ENCODE results near the gene ATN1.
A peak's percentile ranks its signal among the peaks of the same experiment; 100 is the strongest.

The ATN1 gene

DNA sequence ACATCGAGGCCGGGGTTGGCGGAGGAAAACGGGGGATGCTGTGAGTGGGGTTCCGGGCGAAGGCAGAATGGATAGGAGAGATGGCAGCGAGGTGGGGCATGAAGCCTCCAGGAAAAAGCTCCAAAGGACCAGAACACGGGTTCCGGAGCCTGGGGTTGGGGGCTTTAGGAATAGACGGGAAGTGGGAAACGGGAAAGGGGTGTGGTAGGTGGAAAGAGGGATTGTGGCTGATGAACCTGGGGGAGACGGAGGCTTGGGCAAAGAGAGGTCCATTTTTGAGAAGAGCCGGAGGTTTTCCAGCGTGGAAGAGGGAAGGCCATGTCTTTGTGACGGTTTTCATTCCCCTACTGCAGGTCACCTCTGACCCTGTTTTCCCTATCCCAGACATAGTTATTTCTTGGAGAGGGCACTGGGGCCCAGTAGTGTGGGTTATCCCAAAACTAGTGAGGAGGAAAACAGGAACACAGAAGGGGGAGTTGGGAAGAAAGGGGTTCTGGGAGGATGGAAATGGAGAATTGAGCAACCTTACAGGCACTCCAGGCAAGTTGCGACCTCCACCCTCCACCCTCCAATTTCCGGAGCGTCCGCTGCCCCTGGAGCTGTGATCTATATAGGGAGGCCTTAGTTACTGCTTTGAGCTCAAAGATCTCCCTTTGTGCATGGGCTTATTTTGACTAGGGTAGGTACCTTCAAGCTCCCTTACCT, 1.1 kb downstream of the ATN1 start:
- no peak for DNase-seq
- H3K27ac Mint-ChIP-seq: peak overlapping the region; percentile 93
- peak overlapping the region; percentile 88 for H3K4me3 Mint-ChIP-seq
- no peaks in the 10 kb centered on the region for H3K27me3 Mint-ChIP-seq
- peaks cover 30% of the 10 kb centered on the region for H3K36me3 Mint-ChIP-seq (ENCODE audit: low read depth)
- peaks cover 70% of the 10 kb centered on the region for H3K4me1 Mint-ChIP-seq (ENCODE audit: low read depth)
- H3K9me3 Mint-ChIP-seq: no peaks in the 10 kb centered on the region

DNA sequence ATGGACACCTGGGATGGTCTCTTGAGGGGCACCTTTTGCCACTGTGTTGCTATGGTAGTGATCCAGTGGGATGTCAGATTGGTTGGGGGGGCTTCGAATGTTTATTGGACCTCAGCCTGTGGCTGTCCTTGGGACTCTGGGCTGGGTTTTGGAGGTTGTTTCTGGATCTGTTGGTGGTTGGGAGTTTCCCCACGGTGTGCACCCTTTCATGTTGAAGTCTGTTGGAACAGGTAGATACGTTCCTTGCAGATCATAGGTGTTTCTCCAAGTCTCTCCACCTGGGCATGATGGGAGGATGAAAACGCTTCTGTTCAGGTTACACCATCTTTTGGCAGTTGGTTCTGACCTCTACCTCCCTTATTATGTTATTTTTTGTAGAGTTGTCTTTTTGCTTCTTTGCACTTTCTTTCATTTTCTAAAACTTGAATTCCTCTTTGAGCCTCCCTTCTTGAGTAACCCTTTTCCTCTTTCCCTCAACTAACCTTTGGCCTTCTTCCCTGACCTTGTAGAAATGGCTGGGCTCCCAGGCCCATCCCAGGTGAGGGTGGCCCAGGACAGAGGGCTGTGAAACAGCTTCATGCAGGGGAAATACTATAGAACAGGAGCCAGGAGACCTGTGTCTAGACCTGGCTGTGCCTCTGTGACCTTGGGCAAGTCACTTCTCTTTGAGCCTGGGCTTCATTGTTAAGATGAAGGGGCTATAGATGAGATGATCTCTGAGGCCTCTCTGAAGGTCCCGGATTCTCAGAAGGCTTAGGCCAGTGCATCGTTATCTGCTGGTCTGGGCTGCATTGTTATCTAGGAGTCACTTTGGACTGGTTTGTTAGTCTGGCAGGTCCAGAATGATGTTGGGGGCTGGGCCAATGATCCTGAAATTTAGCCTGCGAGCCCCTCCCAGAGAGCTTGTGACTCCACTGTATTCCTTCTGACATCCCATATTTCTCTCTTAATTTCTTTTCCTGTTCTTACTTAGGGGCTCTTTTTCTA, 2.0 kb downstream of the ATN1 start:
- no peak for DNase-seq
- Mint-ChIP-seq H3K27ac (peak overlapping the region; percentile 93), H3K9me3 (no peaks in the 10 kb centered on the region), H3K4me3 (peak overlapping the region; percentile 88), H3K4me1 (ENCODE audit: low read depth) (peaks cover 69% of the 10 kb centered on the region), H3K36me3 (ENCODE audit: low read depth) (peaks cover 35% of the 10 kb centered on the region), H3K27me3 (no peaks in the 10 kb centered on the region)

DNA sequence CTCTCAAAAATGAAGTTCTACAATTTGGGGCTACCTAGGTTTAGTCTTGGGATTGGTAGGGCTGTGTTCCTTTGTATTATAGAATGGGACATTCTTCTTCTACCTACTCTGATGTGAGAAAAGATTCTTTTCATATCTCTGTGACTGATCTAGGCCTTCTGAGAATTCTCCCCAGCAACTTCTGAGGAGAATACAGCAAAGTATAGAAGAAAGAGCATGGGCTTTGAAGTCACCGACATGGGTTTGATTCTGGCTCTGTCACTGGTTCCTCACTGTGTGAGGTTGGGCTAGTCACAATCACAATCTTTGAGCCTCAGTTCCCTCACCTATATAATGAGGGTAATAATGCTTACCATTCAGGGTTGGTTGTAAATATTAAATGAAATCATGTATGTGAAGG, 5.0 kb downstream of the ATN1 start:
- DNase-seq: no peak
- Mint-ChIP-seq H3K4me3 (no peak overlapping the region), H3K36me3 (ENCODE audit: low read depth) (peaks cover 58% of the 10 kb centered on the region), H3K27me3 (no peaks in the 10 kb centered on the region), H3K9me3 (no peaks in the 10 kb centered on the region), H3K27ac (peak overlapping the region; percentile 65), H3K4me1 (ENCODE audit: low read depth) (peaks cover 70% of the 10 kb centered on the region)

DNA sequence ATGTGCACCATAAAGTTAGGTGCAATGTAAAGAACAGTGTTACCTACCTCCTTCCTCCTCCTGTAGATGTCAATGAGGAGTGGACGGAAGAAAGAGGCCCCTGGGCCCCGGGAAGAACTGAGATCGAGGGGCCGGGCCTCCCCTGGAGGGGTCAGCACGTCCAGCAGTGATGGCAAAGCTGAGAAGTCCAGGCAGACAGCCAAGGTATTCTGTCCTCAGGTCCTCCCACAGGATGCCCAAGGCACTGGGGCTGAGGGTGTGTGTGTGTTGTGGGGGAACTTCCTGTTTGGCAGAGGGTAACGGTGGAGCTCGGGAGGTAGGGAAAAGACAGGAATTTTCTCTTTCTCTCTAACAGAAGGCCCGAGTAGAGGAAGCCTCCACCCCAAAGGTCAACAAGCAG, 6.4 kb downstream of the ATN1 start:
- H3K27me3 Mint-ChIP-seq: no peaks in the 10 kb centered on the region
- no peaks in the 10 kb centered on the region for H3K9me3 Mint-ChIP-seq
- no peak for DNase-seq
- H3K4me1 Mint-ChIP-seq (ENCODE audit: low read depth): peaks cover 73% of the 10 kb centered on the region
- peaks cover 65% of the 10 kb centered on the region for H3K36me3 Mint-ChIP-seq (ENCODE audit: low read depth)
- H3K4me3 Mint-ChIP-seq: no peak overlapping the region
- H3K27ac Mint-ChIP-seq: peak overlapping the region; percentile 98

DNA sequence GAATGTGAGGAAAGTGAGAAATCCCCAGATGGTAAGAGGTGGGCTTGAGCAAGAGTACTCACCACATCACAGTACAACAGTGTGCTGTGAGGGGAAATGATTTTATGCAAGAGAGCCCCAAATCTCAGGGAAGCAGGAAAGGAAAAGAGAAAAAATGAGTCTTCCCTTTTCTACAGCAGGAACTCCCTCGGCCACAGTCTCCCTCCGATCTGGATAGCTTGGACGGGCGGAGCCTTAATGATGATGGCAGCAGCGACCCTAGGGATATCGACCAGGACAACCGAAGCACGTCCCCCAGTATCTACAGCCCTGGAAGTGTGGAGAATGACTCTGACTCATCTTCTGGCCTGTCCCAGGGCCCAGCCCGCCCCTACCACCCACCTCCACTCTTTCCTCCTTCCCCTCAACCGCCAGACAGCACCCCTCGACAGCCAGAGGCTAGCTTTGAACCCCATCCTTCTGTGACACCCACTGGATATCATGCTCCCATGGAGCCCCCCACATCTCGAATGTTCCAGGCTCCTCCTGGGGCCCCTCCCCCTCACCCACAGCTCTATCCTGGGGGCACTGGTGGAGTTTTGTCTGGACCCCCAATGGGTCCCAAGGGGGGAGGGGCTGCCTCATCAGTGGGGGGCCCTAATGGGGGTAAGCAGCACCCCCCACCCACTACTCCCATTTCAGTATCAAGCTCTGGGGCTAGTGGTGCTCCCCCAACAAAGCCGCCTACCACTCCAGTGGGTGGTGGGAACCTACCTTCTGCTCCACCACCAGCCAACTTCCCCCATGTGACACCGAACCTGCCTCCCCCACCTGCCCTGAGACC, 7.8 kb downstream of the ATN1 start:
- Mint-ChIP-seq H3K9me3 (no peaks in the 10 kb centered on the region), H3K4me3 (peak overlapping the region; percentile 90), H3K27me3 (no peaks in the 10 kb centered on the region), H3K27ac (peak overlapping the region; percentile 98), H3K4me1 (ENCODE audit: low read depth) (peaks cover 67% of the 10 kb centered on the region), H3K36me3 (ENCODE audit: low read depth) (peaks cover 76% of the 10 kb centered on the region)
- DNase-seq: no peak

DNA sequence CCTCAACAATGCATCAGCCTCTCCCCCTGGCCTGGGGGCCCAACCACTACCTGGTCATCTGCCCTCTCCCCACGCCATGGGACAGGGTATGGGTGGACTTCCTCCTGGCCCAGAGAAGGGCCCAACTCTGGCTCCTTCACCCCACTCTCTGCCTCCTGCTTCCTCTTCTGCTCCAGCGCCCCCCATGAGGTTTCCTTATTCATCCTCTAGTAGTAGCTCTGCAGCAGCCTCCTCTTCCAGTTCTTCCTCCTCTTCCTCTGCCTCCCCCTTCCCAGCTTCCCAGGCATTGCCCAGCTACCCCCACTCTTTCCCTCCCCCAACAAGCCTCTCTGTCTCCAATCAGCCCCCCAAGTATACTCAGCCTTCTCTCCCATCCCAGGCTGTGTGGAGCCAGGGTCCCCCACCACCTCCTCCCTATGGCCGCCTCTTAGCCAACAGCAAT, 8.5 kb downstream of the ATN1 start:
- DNase-seq: no peak
- H3K4me1 Mint-ChIP-seq (ENCODE audit: low read depth): peaks cover 62% of the 10 kb centered on the region
- H3K27ac Mint-ChIP-seq: peak overlapping the region; percentile 98
- H3K4me3 Mint-ChIP-seq: peak overlapping the region; percentile 90
- H3K9me3 Mint-ChIP-seq: no peaks in the 10 kb centered on the region
- H3K36me3 Mint-ChIP-seq (ENCODE audit: low read depth): peaks cover 77% of the 10 kb centered on the region
- no peaks in the 10 kb centered on the region for H3K27me3 Mint-ChIP-seq

DNA sequence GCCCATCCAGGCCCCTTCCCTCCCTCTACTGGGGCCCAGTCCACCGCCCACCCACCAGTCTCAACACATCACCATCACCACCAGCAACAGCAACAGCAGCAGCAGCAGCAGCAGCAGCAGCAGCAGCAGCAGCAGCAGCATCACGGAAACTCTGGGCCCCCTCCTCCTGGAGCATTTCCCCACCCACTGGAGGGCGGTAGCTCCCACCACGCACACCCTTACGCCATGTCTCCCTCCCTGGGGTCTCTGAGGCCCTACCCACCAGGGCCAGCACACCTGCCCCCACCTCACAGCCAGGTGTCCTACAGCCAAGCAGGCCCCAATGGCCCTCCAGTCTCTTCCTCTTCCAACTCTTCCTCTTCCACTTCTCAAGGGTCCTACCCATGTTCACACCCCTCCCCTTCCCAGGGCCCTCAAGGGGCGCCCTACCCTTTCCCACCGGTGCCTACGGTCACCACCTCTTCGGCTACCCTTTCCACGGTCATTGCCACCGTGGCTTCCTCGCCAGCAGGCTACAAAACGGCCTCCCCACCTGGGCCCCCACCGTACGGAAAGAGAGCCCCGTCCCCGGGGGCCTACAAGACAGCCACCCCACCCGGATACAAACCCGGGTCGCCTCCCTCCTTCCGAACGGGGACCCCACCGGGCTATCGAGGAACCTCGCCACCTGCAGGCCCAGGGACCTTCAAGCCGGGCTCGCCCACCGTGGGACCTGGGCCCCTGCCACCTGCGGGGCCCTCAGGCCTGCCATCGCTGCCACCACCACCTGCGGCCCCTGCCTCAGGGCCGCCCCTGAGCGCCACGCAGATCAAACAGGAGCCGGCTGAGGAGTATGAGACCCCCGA, 9.1 kb downstream of the ATN1 start:
- peaks cover 63% of the 10 kb centered on the region for H3K4me1 Mint-ChIP-seq (ENCODE audit: low read depth)
- DNase-seq: peak; percentile 79
- H3K36me3 Mint-ChIP-seq (ENCODE audit: low read depth): peaks cover 81% of the 10 kb centered on the region
- no peaks in the 10 kb centered on the region for H3K9me3 Mint-ChIP-seq
- H3K4me3 Mint-ChIP-seq: peak overlapping the region; percentile 90
- H3K27ac Mint-ChIP-seq: peak overlapping the region; percentile 98
- H3K27me3 Mint-ChIP-seq: no peaks in the 10 kb centered on the region

DNA sequence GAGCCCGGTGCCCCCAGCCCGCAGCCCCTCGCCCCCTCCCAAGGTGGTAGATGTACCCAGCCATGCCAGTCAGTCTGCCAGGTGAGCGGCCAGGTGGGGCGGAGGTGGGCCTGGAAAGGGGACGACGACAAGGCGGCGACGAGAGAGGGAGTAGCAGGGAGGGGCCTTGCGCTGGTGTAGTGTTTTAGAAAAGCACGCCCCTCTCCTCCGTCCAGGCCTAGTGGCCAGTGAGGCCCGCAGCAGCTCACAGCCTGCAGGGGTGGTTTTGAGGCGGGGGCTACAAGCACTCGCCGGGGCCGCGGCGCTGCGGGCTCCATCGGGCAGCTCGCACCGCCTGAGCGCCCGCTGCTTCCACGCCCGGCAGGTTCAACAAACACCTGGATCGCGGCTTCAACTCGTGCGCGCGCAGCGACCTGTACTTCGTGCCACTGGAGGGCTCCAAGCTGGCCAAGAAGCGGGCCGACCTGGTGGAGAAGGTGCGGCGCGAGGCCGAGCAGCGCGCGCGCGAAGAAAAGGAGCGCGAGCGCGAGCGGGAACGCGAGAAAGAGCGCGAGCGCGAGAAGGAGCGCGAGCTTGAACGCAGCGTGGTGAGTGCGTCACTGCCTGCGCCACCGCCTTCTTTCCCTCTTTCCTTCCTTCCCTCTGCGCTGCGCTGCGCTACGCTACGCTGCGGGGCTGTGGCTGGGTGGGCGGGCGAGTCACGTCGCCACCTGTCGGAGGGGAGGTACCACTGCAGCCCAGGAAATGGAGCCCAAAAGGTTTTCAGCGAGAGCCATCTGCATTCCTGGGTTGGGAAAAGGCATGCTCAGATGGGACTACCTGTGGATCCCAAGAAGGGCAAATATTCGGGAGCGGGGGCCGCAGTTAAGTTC, 10.0 kb downstream of the ATN1 start:
- no peaks in the 10 kb centered on the region for H3K9me3 Mint-ChIP-seq
- DNase-seq: peak; percentile 93
- H3K4me3 Mint-ChIP-seq: peak overlapping the region; percentile 90
- peak overlapping the region; percentile 98 for H3K27ac Mint-ChIP-seq
- H3K36me3 Mint-ChIP-seq (ENCODE audit: low read depth): peaks cover 83% of the 10 kb centered on the region
- H3K4me1 Mint-ChIP-seq (ENCODE audit: low read depth): peaks cover 61% of the 10 kb centered on the region
- H3K27me3 Mint-ChIP-seq: no peaks in the 10 kb centered on the region

DNA sequence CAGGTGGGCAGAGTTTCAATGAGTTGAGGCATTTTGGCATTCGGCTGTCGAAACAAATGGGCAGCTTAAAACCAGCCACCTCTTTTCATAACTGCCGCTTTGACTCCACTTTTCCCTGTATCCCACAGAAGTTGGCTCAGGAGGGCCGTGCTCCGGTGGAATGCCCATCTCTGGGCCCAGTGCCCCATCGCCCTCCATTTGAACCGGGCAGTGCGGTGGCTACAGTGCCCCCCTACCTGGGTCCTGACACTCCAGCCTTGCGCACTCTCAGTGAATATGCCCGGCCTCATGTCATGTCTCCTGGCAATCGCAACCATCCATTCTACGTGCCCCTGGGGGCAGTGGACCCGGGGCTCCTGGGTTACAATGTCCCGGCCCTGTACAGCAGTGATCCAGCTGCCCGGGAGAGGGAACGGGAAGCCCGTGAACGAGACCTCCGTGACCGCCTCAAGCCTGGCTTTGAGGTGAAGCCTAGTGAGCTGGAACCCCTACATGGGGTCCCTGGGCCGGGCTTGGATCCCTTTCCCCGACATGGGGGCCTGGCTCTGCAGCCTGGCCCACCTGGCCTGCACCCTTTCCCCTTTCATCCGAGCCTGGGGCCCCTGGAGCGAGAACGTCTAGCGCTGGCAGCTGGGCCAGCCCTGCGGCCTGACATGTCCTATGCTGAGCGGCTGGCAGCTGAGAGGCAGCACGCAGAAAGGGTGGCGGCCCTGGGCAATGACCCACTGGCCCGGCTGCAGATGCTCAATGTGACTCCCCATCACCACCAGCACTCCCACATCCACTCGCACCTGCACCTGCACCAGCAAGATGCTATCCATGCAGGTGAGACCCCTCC, 10.8 kb downstream of the ATN1 start:
- Mint-ChIP-seq H3K9me3 (no peaks in the 10 kb centered on the region), H3K36me3 (ENCODE audit: low read depth) (peaks cover 76% of the 10 kb centered on the region), H3K4me1 (ENCODE audit: low read depth) (peaks cover 64% of the 10 kb centered on the region), H3K27ac (peak overlapping the region; percentile 98), H3K4me3 (peak overlapping the region; percentile 90), H3K27me3 (no peaks in the 10 kb centered on the region)
- DNase-seq: no peak

DNA sequence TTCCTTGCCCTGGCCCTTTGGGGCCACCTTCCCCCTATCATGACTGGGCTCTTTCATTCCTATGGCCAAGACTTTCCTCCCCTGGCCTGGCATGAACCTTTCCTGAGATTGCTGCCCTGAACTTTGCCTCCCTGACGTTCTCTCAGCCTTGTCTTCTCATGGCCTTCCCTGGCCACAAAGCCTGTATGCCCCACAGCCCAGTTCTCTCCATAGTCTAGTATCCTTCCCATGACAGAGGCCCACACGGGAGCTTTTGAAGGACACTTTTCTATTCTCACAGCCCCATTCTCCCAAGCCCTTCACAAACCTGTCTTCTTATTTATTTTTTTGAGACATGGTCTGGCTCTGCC, 11.4 kb downstream of the ATN1 start:
- H3K36me3 Mint-ChIP-seq (ENCODE audit: low read depth): peaks cover 74% of the 10 kb centered on the region
- H3K27me3 Mint-ChIP-seq: no peaks in the 10 kb centered on the region
- peaks cover 63% of the 10 kb centered on the region for H3K4me1 Mint-ChIP-seq (ENCODE audit: low read depth)
- DNase-seq: no peak
- H3K9me3 Mint-ChIP-seq: no peaks in the 10 kb centered on the region
- peak overlapping the region; percentile 80 for H3K27ac Mint-ChIP-seq
- peak overlapping the region; percentile 90 for H3K4me3 Mint-ChIP-seq

DNA sequence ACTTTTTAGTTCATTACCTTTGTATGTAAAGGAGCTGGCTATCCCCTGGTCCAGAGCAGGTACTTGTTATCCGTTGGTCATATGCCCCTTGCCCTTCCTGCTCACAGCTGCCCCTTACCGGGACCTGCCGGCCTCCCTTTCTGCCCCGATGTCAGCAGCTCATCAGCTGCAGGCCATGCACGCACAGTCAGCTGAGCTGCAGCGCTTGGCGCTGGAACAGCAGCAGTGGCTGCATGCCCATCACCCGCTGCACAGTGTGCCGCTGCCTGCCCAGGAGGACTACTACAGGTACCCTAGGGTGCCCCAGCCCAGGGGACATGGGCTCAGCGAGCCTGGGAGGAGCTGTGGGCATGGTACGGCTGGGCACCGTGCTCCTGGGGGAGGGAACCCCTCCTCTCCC, 13.5 kb downstream of the ATN1 start:
- no peak overlapping the region for H3K4me3 Mint-ChIP-seq
- no peaks in the 10 kb centered on the region for H3K27me3 Mint-ChIP-seq
- H3K9me3 Mint-ChIP-seq: no peaks in the 10 kb centered on the region
- DNase-seq: no peak
- no peak overlapping the region for H3K27ac Mint-ChIP-seq
- H3K4me1 Mint-ChIP-seq (ENCODE audit: low read depth): peaks cover 65% of the 10 kb centered on the region
- H3K36me3 Mint-ChIP-seq (ENCODE audit: low read depth): peaks cover 74% of the 10 kb centered on the region

DNA sequence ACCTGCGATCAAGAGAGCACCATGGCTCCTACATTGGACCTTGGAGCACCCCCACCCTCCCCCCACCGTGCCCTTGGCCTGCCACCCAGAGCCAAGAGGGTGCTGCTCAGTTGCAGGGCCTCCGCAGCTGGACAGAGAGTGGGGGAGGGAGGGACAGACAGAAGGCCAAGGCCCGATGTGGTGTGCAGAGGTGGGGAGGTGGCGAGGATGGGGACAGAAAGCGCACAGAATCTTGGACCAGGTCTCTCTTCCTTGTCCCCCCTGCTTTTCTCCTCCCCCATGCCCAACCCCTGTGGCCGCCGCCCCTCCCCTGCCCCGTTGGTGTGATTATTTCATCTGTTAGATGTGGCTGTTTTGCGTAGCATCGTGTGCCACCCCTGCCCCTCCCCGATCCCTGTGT, 14.0 kb downstream of the ATN1 start:
- no peak overlapping the region for H3K4me3 Mint-ChIP-seq
- H3K27ac Mint-ChIP-seq: no peak overlapping the region
- no peaks in the 10 kb centered on the region for H3K27me3 Mint-ChIP-seq
- peaks cover 65% of the 10 kb centered on the region for H3K4me1 Mint-ChIP-seq (ENCODE audit: low read depth)
- peaks cover 72% of the 10 kb centered on the region for H3K36me3 Mint-ChIP-seq (ENCODE audit: low read depth)
- no peaks in the 10 kb centered on the region for H3K9me3 Mint-ChIP-seq
- no peak for DNase-seq
